Left ventricle myocardium inferior (tissue), 1 donor: ENCODE measurements around the gene HSD17B4. TPM values are rescaled to one million over a fixed set of nuclear protein-coding genes. Genes with fewer than 3 reads are reported as not detected.
A peak's percentile ranks its signal among the peaks of the same experiment; 100 is the strongest.
"Not testable (repeated sequence)": the region's sequence is repeated elsewhere in the genome, so short reads cannot be mapped to it uniquely, and the experiment has no call there.

Source experiments
- DNase-seq: peaks from one replicate; pipeline ENCODE4 v3.0.0-alpha.2; 2020
- H3K27ac ChIP-seq: fragments of 200-600 bp; replicated peaks from 2 replicates; pipeline ENCODE4 v1.8.0; 2021
- H3K27me3 ChIP-seq: fragments of 200-600 bp; 2 replicates; pipeline ENCODE4 v1.8.0; 2021; ENCODE audit warnings: low read depth
- H3K36me3 ChIP-seq: fragments of 200-600 bp; 2 replicates; pipeline ENCODE4 v1.8.0; 2021
- H3K4me1 ChIP-seq: fragments of 200-600 bp; 2 replicates; pipeline ENCODE4 v1.8.0; 2021
- H3K4me3 ChIP-seq: fragments of 200-600 bp; 2 replicates; pipeline ENCODE4 v1.8.0; 2021; ENCODE audit warnings: mild to moderate bottlenecking, moderate library complexity
- H3K9me3 ChIP-seq: fragments of 200-600 bp; replicated peaks from 2 replicates; pipeline ENCODE4 v1.8.0; 2021
- intact Hi-C: fragments of 100-400 bp; cut with micrococcal nuclease; formaldehyde crosslinking; loops from one replicate; pipeline ENCODE4 v1.11.0; 2022
- total RNA-seq: library from RNA; stranded (reverse); fragmentation: NEBNext Ultra II Directional; extraction: Animal tissue kit (Norgen Biotek cat#: 25700); gene quantifications from one replicate; pipeline ENCODE4 v1.2.1, GENCODE V29; 2021
- TF ChIP-seq, protein P1 (sequence below): fragments of 200-600 bp; IDR thresholded peaks from 2 replicates; pipeline ENCODE4 v1.8.0; 2021; ENCODE audit warnings: antibody characterized with exemption, mild to moderate bottlenecking, borderline replicate concordance
- donor health status: DM: no; HTN: yes; CAD: no; lungs with severe emphysema.

The HSD17B4 gene
- total RNA-seq, 1 donor from 2014 or later = 236 TPM

DNA sequence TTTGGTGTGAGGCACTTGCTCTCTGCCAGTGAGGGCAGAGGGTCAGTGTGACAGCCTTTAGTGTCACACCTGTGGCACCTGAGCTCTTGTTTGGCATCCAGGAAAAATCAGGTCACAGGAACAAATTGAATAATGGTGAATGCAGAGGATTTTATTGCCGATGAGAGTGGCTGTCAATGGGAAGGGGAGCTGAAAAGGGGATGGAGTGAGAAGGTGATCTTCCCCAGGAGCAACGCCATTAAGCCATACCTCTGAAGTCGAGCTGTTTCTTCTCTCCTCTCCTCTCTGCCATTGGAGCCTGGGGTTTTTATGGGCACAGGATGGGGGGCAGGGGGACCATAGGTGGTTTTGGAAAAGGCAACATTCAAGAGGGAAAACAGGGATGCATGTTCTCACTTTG, 2.4 kb upstream of the HSD17B4 start:
- Histone ChIP-seq H3K9me3 (peaks cover 10% of the 10 kb centered on the region), H3K4me3 (no peak overlapping the region), H3K27ac (no peak overlapping the region), H3K36me3 (no peaks in the 10 kb centered on the region), H3K4me1 (peaks cover 23% of the 10 kb centered on the region), H3K27me3 (no peaks in the 10 kb centered on the region)
- TF ChIP-seq, protein P1, sequence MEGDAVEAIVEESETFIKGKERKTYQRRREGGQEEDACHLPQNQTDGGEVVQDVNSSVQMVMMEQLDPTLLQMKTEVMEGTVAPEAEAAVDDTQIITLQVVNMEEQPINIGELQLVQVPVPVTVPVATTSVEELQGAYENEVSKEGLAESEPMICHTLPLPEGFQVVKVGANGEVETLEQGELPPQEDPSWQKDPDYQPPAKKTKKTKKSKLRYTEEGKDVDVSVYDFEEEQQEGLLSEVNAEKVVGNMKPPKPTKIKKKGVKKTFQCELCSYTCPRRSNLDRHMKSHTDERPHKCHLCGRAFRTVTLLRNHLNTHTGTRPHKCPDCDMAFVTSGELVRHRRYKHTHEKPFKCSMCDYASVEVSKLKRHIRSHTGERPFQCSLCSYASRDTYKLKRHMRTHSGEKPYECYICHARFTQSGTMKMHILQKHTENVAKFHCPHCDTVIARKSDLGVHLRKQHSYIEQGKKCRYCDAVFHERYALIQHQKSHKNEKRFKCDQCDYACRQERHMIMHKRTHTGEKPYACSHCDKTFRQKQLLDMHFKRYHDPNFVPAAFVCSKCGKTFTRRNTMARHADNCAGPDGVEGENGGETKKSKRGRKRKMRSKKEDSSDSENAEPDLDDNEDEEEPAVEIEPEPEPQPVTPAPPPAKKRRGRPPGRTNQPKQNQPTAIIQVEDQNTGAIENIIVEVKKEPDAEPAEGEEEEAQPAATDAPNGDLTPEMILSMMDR = no peak
- no peak for DNase-seq
- intact Hi-C loops = no loop called here

DNA sequence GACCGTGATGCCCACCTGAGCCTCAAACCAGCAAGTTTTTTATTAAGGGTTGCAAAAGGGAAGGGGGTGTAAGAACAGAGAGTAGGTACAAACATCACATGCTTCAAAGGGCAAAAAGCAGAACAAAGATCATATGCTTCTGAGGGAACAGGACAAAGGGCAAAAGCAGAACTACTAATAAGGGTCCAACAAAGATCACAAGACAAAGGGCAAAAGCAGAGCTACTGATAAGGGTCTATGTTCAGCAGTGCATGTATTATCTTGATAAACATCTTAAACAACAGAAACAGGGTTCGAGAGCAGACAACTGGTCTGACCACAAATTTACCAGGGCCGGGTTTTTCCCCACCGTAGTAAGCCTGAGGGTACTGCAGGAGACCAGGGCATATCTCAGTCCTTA, 1.7 kb upstream of the HSD17B4 start:
- H3K9me3 ChIP-seq, DNase-seq, H3K36me3 ChIP-seq, intact Hi-C loops, H3K27ac ChIP-seq, H3K27me3 ChIP-seq, H3K4me3 ChIP-seq: not testable (repeated sequence)
- peaks cover 29% of the 10 kb centered on the region for H3K4me1 ChIP-seq

DNA sequence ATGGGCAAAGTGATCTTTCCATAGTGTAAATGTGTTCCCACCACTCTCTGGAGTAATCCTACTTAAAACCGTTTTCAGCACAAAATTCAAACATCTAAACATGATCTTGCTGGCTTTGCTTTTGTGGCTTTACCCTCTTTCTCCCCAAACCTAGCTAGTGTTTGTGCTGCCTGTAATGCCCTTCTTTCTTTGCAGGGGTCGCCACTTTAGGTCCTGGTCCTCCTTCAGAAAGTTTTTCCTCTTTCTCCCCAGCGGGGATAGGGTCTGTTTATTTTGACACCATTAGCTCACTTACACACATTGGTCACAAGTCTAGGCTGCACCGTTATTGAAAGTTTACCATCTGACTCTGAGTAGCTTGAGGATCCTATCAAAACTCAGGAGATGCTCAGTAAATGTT, 736 bp upstream of the HSD17B4 start:
- no peaks in the 10 kb centered on the region for H3K27me3 ChIP-seq
- TF ChIP-seq, protein P1 = no peak
- no peak overlapping the region for H3K4me3 ChIP-seq
- H3K27ac ChIP-seq = no peak overlapping the region
- intact Hi-C loops = no loop called here
- DNase-seq = no peak
- H3K9me3 ChIP-seq = peaks cover 10% of the 10 kb centered on the region
- no peaks in the 10 kb centered on the region for H3K36me3 ChIP-seq
- H3K4me1 ChIP-seq = peaks cover 35% of the 10 kb centered on the region

DNA sequence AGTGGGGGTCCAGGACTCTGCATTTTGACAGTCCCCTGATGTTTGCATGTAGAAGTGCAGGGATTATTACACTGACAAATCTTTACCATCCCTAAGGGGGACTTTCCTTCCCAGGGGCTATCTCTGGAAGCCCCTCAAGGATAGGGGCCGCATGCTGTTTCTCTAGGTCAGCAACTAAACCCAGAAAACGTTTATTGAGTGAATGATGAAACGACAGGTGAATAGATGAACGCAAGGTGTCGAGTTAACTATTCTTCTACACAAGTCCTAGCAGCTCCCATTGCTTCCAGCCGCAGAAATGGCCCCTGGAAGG, 281 bp upstream of the HSD17B4 start:
- DNase-seq = no peak
- peak overlapping the region; percentile 95 for H3K27ac ChIP-seq
- H3K27me3 ChIP-seq = no peaks in the 10 kb centered on the region
- H3K4me1 ChIP-seq = peaks cover 37% of the 10 kb centered on the region
- peaks cover 10% of the 10 kb centered on the region for H3K9me3 ChIP-seq
- TF ChIP-seq, protein P1 = no peak
- intact Hi-C loops = no loop called here
- peaks cover 4% of the 10 kb centered on the region for H3K36me3 ChIP-seq
- H3K4me3 ChIP-seq = peak overlapping the region; percentile 90

DNA sequence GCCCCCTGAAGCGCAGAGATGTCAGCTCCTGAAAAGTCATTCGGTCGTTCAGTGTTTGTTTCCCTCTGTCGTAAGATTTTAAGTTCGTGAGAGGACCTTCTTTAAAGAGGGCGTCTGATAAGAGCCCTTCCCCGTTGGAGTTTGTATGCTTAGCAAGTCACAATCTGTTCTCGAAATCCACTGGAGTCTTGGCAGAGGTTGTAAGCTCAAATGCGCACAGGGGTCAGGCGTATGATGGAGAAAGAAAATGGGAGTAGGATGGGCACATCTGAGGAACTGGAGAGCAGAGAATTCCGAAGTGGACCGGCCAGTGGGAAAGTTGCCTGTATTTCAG, 710 bp downstream of the HSD17B4 start:
- Histone ChIP-seq H3K36me3 (peaks cover 12% of the 10 kb centered on the region), H3K9me3 (peaks cover 10% of the 10 kb centered on the region), H3K4me3 (peak overlapping the region; percentile 90), H3K27me3 (no peaks in the 10 kb centered on the region), H3K27ac (peak overlapping the region; percentile 95), H3K4me1 (peaks cover 47% of the 10 kb centered on the region)
- DNase-seq = no peak
- intact Hi-C loops = no loop called here
- TF ChIP-seq, protein P1 = no peak

DNA sequence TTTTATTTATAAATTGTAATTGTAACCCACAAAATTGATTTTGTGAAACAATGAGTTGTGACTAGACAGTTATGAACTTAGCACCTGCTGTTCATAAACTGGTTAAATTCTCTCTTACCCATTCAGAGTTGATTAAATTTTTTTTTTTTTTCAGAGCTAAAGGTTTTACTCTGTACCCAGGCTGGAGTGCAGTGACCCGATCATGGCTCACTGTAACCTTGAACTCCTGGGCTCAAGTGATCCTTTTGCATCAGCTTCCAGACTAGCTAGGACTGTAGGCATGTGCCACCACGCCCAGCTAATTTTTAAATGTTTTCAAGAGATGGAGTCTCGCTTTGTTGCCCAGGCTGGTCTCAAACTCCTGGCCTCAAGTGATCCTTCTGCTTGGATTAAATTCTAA, 1.9 kb downstream of the HSD17B4 start:
- no peak overlapping the region for H3K27ac ChIP-seq
- no peaks in the 10 kb centered on the region for H3K27me3 ChIP-seq
- peaks cover 10% of the 10 kb centered on the region for H3K9me3 ChIP-seq
- DNase-seq = no peak
- H3K4me1 ChIP-seq = peaks cover 56% of the 10 kb centered on the region
- peaks cover 14% of the 10 kb centered on the region for H3K36me3 ChIP-seq
- intact Hi-C loops = no loop called here
- TF ChIP-seq, protein P1 = no peak
- no peak overlapping the region for H3K4me3 ChIP-seq
